Activated T-cell treated with anti-CD3 and anti-CD28 coated beads, Interleukin-2, amount 50 U/mL, for 48 hours (primary cell): ENCODE results near the gene PIP4K2A.
"Not testable (repeated sequence)": the region's sequence is repeated elsewhere in the genome, so short reads cannot be mapped to it uniquely, and the experiment has no call there.

ENCODE experiments used
- DNase-seq, 2 experiments: peaks; one replicate each; pipeline ENCODE4 v3.0.0-alpha.2; 2020

PIP4K2A gene

DNA sequence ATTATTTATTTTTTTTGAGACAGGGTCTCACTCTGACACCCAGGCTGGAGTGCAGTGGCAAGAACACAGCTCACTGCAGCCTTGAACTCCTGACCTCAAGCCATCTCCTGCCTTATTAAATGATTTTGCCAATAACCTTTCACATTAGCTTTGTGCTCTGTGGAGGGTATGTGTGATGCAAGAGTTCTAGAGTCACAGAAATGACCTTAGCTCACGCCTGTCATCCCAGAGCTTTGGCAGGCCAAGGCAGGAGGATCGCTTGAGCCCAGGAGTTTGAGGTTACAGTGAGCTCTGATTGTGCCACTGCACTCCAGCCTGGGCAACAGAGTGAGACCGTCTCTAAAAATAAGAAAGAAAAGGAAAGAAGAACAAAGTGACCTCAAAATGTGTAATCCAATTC lies 4.3 kb upstream of the PIP4K2A start:
- DNase-seq: not testable (repeated sequence)

DNA sequence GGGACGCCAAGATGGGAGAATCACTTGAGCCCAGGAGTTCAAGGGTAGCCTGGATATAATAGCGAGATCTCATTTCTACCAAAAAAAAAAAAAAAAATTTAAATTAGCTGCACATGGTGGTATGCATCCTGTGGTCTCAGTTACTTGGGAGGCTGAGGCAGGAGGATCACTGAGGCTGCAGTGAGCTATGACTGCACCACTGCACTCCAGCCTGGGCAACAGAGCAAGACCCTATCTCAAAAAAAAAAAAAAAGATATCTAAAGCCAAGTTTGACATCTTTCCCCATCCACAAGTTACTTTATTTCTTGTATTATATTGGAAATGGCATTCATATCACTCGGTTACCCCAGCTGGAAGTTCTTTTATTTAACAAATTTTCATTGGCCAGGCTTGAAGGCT lies 3.4 kb upstream of the PIP4K2A start:
- DNase-seq: no peak

DNA sequence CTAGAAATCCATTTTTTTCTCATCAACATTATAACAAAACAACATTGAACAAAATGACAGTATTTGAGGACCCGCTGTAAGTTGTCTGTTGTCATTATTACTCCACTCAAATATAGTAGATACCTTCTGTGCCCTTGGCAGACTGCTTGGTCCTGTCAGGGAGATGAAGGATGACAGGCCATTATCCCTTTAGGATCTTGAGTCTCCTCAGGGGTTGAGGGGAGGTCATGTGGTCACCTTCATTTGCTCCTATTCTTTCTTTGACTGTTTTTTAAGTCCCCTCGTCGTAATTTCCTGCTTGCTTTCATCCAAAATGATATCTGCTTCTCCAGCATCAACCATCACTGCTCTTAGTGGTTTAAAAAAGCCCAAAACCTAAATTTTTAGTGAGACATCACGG lies 2.6 kb upstream of the PIP4K2A start:
- DNase-seq: no peak

DNA sequence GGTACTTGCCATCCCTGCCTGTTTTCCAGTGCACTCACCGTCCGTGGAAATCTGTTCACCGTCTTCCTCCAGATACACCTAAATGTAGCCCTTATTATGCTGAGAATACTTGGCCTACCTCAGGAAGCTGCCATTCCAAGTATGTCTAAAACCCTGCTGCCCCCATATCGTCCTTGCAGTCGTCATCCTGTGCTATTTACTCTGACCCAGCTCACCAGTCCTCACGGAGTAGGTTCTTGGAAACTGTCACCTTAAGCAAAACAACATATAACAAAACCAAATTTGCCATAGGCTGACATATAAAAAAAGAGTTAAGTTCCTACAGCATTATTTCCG lies 880 bp upstream of the PIP4K2A start:
- DNase-seq: no peak

DNA sequence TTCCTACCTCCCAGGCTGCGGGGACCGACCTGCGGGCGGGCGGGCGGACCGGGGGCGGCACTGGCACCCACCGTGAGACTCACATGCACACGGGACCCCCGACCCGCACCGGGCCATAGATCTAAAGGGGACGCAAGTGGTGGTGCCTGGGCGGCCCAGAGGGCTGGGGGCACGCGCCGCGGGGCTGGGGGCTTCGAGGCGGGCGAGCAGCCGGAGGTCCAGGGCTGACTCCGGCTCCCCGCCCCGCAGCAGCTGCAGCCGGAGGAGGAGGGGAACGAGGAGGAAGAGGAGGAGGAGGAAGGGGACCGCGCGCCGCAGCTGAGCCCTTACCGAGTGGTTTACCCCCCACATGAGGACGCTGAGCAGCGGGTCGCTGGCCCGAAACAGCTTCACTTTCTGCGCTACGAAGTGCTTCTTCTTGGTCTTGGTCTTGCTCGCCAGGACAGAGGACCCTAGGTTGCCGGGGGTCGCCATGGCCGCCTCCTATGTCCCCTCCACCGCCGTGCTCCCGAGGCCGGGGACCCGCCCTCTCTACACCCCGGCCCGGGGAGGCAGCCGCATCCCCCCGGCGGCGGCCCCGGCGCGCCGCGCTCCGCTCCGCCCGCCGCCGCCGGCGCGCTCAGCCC lies 412 bp downstream of the PIP4K2A start:
- no peak for DNase-seq

DNA sequence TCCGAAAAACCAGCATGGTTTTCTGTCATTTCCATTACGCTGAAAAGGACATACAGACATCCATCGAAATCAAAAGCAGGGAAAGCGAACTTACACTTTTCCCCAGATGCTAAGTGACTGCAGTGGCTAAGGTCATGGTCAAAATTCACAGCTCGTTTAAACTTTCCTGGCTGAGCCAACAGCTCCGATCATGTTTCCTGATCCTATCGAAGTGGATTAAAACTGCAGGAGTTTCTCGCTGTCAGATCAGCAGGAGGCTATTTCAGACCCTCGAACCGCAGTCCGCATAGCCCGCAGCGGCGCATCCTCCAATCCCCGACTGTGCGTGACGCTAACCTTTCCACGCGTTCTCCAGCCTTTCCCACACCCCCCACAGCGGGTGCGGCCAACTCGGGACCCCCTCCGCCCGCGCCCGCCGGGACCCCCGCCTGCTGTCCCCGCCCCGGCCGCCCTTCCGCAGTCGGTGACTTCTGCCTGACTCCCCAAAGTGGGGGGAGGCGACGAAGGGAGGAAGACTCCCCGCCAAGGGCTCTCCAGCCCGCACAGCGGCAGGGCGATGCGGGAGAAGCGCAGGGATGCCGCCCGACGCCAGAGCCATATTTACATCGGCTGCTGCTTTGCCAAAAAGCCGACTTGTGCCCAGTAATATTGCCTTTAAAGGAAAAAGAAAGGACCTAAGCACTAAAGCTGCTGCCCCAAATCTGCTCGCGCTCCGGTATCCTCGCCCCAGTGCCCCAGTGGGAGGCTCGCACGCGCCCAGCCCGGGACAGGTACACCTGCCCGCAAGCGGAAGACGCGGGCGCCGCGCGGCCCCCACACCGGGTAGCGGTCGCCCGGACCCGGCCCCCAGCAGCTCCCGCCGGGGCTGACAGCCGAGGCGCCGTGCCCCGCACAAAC lies 1.2 kb downstream of the PIP4K2A start:
- DNase-seq: peak; percentile 53 to 58

DNA sequence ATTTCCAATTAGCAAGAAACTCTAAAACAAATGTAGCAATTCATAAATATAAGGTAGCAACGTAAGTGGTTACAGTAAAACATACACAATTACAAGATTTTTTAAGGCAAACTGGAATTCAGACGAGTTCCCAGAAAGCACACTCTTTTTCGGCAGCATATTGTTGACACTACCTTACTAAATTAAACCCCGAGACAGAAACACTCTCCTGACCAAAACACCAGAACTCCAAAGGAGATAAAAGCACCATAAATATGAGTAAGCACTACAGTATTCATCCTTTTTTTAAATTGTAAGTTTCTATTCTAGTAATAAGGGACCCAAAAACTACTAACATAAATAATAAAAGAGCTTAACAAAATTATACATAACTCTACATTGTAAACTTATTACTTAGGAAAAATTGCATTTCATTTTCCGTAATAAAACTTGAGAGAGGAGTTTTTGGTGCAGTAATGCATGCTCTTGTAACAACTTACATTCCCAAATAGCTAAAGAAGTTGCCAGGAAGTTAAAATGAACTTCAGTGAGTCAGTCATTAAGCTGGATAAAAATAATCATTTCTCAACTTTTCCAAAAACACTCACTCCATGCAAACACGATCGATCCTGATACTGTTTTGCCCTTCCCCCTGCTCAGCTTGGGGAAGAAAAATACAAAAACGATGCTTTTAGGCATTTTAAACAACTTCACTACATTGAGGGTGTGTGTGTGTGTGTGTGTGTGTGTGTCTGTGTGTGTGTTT lies 2.0 kb downstream of the PIP4K2A start:
- DNase-seq: no peak

DNA sequence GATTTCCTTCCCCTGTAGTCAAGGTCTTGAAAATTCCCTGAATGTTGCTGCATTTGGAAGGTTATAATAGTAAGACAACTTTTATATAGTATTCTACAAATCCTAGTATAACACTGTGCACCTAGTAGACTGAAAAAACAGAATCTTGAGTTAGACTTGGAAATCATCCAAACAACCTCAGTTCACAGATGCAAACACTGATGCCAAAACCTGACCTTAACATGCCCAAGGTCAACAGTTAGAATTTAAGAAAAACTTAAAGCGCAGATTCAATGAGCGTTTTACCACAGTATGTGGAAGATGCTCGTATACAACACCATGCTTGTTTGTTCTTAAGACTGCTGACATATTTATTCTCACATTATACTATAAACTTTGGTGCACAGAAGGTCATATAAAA lies 3.0 kb downstream of the PIP4K2A start:
- DNase-seq: no peak

DNA sequence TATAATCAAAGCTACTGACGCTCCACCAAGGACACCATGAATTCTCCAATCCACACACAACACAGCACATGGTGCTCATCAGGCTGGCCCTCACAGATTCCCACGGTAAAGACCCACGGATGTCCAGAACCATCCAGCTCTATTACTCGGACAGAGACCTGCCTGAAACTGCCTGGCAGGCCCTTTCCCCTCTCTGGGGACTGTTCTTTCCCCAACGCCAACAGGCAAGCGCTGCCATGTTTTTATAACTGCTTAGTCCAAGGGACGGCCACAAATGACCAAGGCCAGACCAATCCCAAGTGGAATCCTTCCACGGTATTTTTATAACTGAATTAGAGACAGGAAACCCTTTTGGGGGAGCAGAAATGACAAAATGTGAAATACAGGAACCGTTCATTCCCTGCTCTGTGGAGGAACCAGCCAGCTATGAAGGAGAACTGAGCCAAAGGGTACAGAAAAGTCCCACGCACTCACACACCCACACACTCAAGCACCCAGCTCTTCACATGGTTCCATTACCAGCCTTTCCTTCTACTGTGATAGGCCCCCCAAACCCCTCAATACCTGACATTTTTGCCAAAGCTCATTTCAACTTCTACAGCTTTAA lies 4.1 kb downstream of the PIP4K2A start:
- DNase-seq: no peak

DNA sequence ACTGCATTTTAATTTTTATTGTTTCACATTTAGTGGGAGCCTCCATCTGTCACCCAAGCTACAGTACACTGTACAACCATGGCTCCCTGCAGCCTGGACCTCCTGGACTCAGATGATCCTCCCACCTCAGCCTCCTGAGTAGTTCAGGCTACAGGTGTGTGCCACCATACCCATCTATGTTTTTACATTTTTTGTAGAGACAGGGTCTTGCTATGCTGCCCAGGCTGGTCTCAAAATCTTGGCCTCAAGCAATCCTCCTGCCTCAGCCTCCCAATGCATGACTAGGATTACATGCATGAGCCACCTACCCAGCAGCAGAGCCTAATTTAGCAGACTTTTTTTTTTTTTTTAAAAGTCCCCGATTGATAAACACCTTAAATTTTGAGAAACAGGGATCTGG lies 5.6 kb downstream of the PIP4K2A start:
- DNase-seq: no peak

DNA sequence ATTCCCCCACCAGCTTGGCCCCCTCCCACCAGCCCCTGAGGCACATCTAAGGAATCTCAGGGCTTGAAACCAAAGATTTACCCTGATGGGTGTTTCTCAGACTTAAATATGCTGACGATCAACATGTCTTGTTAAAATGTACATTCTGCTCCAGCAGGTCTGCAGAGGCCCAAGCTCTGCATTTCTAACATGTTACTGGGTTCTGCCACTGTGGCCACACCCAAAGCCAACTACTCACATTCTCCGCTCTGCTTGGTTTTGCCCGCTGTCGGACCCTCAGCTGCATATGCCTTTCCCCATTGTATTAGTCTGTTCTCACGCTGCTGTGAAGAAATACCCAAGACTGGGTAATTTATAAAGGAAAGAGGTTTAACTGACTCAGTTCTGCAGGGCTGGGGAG lies 8.9 kb downstream of the PIP4K2A start:
- no peak for DNase-seq

DNA sequence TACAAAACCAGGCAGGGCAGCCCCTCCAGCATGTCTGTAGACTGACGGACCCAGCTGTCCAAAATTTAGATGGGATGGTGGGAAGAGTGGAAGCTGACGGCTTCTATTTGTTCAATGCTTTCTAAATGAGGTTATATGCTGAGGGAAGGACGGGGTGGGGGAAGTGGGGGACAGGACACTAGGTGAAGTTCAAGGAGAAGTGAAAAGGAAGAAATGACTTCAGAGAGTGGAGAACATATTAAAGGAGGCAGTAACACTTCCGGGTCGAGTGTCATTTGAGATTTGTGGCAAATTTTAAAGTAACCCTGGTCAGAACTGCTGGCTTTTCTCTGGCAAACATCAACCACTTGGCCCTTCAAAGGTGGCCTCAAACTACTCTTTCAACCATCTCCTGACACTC lies 9.4 kb downstream of the PIP4K2A start:
- no peak for DNase-seq

DNA sequence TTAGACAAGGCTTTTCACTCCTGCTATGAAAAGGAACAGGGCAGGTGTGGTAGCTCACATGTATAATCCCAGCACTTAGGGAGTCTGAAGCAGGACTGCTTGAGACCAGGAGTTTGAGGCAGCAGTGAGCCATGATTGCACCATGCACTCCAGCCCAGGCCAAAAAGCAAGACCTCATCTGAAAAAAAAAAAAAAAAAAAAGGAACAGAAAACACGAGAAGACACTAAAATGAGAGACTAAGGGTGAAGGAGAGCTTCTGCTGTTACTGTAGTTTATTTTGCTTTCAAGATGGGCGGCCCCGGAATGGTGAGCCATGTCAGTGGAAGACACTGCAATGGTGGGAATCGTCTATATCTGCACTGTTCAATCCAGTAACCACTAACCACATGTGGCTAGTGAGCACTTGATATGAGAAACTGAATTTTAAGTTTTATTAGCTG lies 9.9 kb downstream of the PIP4K2A start:
- DNase-seq: no peak

DNA sequence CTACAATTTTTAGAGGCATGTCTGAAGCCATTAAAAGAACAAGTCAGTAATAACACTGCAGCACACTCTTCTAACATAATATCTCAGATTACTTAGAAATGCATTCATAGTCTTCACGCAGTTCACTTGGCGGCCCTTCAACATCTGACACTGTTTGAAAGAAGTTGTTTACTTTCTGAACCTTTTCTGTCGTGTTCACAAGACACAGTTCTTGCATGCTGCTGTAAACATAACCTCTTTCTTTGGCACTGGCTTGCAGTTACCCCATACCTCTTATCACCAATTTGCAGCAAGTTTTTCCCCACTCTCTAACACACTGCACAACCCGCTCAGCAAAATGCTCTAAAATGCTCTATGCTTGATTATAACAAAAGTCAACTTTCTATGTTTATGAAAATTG lies 12.0 kb downstream of the PIP4K2A start:
- no peak for DNase-seq

DNA sequence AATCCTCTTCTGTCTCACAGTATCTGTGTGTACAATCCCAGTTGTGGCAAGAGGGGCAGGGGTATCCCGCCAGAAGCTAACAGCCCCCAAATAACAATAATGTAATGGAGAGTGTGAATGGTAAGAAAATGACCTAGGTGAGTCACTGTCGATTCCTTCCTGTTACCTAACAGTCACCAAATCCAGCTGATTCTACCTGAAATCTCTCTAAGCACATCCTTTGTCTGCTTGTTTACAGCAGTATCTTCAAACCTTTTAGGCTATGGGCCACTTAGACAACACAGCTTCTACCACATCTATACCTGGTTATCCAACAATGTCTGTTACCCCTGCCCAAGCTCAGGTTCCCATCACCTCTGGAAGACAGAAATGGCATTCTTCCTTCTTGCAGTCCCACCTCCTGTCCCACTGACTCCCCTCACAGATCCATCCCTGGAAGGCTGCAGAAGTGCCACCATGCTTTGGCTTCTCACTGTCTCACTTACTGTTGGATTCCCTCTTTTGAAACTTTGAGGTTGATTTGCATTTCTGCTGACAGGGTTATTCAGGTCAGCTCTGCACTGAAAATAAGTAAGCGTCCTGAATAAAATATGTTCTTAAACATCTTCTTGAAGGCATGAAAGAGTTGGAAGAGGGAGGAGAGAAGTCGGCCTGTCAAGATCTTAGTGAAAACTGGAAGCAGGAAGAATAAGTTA lies 13.1 kb downstream of the PIP4K2A start:
- no peak for DNase-seq

DNA sequence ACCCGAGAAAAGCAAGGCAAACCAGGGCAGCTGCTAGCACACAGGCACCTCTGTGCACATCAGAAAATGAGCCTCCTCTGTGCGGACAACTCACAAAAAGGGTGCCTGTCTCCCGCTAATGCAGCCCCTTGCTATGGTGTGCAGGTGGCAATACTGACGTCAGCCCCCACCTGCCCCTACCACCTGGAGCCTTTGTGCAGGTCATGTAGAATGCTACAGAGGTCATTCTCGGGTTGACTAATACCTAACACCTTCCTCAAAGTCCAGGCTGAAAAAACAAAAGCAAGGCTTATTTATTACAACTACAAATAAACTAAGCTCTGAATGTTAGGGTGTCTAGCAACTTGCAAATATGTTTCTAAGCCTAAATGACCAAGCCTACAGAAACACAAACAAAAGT lies 13.9 kb downstream of the PIP4K2A start:
- no peak for DNase-seq

DNA sequence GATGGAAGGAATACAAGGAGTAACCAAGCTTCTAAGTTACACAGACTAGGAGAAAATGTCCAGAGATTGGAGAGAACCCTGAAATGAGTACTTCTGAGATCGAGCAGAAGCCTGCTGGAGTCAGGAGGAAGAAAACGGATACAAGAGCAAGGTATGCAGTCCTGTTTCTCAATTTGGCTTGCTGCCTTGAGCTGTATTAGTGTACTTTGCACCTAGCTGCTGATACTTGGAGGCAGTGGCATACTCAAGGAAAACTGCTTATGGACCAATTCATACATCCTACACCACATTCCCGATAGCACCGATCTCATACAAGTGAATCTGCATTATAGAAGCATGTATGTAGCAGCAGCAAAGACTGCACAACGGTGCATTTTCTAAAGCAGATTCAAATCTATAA lies 14.4 kb downstream of the PIP4K2A start:
- DNase-seq: no peak

DNA sequence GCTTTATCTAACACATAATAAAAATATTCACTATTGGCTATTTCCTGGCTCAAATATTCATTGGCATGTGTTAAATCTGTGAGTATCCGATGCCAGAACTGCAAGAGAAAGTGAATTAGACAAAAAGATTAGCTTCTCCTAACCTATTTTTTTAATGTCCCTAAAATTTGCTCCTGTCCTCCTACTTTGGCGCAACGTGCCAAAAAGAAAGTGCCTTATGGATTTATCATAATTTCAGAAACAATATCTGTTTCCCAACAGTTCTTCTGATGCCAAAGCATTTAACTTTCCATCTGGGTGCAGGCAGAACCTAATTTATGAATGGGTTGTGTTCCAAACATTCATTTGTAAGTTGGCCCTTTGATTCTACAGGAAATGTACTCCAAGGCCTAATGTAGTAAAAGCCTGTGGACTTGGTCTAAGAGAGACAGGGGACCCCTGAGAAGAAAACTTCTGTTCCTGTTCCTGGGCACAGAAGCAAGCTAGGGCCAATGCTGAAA lies 15.4 kb downstream of the PIP4K2A start:
- DNase-seq: no peak

DNA sequence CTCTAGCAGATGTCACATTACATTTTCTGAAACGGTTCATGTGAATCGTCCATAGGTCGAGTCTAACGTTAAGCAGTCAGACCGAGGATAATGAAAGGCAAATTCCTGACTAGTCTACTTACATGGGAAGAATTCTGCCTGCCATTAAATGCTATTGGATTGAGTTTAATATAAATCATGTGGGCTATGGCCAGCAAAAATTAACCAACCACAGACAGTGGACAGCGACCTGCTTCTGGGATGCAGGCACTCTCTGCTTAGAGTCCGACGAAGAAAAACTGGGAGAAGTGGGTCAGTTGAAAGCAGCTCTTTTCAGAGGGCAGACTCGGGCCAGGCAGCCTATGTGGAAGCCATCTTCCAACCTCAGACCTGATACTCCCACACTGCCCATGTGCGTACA lies 16.6 kb downstream of the PIP4K2A start:
- no peak for DNase-seq

DNA sequence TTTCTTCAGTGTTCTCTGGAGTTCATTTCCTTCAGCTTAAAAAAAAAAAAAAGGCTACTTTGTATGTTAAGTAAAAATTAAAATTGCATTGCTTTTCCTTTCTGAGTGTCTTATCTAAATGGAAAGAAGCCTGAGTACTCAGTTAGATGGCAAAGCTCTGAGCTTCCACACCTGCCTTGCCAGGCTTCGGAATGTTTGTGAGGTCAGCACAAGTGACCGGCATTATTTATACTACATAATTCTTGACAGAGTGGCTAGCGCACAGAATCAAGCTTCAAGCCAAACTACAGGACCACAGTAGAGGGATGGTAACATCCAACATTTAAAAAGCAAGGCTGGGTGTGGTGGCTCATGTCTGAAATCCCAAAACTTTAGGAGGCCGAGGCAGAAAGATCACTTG lies 17.3 kb downstream of the PIP4K2A start:
- DNase-seq: no peak

DNA sequence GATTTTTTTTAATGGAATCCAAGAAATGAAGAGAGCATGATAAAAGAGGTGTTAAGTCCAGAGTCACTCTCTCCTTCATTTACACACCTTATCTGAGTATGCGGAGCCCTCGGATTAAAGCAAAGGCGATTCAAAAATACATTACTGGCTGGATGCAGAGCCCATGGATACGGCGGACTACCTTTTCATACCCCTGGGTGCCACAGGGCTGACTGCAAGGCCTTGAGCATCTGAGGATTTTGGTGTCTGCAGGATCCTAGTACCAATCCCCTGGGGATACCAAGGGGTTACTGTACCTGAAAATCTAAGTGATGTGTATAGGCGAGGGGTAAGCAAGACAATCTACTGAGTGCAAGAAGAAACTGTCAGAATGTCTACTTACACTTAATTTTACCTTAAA lies 20.5 kb downstream of the PIP4K2A start:
- DNase-seq: no peak

DNA sequence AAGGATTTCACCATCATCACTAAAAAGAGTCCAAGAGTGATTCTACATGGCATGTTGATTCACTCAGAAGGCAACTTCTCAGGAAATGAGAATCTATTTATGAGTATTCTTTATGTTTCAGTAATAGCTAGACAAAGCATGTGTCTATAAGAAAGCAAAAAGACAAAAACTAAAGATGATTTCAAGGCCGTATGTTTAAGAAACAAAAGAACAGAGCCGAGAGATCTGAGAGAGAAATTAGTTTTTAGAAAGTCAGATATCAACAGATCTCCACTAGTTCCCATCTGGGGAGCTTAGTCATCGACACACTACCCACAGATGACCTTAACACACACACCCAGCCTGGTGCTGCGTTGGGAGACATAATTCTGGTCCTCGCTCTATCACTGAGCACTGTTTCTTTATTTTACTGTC lies 21.0 kb downstream of the PIP4K2A start:
- no peak for DNase-seq

DNA sequence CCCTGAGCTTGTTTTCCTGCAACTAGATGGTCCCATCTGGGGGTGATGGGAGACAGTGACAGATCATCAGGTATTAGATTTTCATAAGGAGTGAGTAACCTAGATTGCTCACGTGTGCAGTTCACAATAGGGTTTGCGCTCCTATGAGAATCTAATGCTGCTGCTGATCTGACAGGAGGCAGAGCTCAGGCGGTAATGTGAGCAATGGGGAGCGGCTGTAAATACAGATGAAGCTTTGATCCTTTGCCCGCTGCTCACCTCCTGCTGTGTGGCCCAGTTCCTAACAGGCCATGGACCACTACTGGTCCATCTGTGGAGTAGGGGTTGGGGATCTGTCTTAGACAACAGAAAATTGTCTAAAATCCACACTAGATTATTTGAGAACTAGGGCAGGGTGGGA lies 22.3 kb downstream of the PIP4K2A start:
- DNase-seq: not testable (repeated sequence)
